C1 segment of cervical spinal cord (tissue), 14 donors: Measurements from ENCODE around the gene LGI2.

Source experiments
- DNase-seq, 14 donors: peaks; one replicate each; lab custom pipeline; 2025; lab: John Stamatoyannopoulos, UW

Gene LGI2

DNA sequence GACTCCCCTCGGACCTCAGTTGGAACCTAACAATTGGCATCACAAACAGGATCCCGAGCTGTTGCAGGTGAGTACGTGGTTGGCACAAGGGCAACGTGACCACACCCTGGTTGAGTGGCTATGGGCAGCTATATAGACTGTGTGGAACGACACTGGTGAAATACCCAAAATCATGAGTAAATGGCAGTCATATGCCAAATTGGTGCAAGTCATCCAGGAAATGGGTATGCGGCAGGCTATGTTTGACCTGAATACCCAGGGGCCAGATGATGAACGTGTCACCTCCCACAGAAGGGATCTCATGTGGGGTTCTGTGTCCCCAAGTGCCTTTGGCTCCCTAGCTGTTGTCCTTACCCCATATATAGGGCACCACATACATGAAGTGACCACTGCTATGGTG lies 64.7 kb downstream of the LGI2 start:
- no peak for DNase-seq

DNA sequence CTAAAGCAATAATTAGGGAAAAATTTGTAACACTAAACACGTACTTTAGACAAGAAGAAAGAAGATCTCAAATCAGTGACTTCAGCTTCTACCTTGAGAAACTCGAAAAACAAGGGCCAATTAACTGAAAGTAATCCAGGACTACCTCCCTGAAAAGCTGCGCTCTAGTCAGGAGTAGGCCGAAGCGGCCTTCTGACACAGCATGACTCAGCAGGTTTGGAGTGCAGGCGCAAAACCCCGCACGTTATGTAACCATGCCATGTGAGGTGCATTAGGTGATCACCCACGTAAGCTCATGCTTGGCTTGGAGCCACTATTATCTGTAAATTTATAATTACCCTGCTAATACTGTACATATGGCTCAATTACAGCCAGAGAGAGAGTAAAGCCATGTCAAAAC lies 65.1 kb downstream of the LGI2 start:
- no peak for DNase-seq

DNA sequence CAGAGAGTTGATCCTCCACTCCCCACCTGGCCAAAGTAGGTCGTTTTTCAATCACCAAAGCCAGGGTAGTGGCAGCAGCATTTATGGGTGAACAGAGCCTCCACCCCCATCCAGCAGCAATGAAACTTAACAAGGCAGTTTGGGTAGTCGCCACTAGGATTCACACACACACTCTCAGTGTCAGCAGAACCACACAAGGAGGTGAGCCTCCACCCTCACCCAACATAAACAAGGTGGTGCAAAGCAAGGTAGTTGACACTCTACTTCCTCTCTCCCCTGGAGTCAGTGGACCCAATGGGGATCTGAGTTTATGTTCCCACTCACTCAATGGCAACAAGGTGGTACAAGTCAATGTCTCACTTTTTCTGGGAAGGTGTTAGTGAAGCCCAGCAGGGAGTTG lies 67.5 kb downstream of the LGI2 start:
- no peak for DNase-seq

DNA sequence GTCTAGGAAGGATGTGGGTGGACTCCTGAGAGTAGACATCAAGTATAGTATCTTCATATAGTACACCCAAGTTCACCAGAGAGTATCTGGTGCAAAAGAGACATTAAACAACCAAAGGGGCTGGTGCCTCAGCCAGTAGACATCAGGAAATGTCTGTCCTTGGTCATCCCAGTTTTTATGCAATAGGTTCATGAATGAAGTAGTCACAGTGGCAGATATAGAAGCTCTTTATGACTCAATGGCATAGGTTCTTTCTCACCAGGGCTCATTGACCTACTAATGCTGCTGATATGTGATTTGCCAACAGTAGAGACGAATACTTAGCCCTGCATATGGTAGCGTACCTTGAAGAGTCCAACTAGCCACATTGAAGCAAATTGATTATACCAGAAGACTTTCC lies 72.9 kb downstream of the LGI2 start:
- no peak for DNase-seq

DNA sequence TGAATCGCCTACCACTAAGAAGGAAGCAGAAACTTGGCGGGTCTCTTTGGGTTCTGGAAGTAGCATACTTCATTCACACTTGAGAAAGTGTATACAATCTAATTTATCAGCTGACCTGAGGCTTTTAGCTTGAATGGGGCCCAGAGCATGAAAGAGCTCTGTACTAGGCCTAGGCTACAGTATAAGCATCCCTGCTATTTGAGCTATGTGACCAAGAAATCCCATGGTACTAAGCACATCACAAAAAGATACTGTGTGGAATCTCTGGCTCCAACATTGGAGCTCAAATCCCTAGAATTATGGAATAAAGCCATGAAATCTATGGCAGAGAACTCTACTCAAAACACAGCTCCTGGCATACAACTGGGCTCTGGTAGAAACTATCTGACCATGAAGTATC lies 74.0 kb downstream of the LGI2 start:
- no peak for DNase-seq

DNA sequence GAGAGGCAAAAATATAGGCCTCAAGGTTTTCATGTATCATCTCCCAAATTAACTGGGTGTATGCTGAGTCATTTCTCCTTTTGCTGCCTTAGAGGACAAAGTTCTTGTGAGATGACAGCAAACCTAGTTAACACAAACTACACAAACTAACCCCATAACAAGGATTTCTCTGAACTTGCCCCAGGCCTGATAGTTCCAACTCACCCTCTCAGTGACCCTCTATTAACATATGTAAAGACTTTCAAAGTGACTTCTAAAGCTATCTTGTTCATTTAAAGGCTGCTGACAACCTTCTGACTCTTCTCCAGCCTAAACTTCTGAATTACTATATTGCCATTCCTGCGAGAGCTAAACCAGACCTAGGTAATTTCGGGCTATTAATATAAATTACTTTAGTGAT lies 74.7 kb downstream of the LGI2 start:
- DNase-seq: no peak

DNA sequence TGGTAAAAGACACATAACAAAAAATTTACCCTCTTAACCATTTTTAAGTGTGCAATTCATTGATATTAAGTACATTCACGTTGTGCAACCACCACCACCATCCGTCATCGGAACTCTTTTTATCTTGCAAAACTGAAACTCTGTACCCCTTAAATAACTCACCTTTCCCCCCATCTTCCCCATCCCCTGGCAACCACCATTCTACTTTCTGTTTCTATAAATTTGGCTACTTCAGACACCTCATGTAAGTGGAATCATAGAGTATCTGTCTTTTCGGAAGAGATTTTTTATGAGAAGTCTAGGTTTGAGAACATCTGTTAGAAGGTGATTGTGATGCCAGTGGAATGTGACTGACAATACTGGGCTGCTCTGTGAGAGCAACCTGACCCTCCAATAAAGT lies 78.1 kb downstream of the LGI2 start:
- DNase-seq: no peak

DNA sequence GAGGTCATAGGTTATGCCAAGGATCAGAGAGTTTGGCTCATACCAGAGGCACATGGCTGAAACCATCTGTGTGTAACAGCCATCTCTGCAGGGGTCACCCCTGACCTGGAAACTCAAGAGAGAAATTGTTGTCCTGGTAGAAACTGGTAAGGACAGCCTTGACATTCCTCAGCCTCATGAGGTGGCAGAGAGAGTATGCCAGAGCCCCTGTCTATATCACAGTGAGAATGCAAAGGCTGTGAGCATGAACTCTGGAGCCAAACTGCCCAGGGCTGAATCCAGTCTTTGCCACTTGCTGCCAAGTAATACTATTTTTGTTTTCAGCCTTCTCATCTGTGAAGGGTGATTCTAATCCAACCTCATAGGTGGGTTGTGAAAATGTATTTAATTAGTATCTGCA lies 80.8 kb downstream of the LGI2 start:
- DNase-seq: no peak
